GM21447 (cell line): ENCODE data around the gene CSF3R.

ENCODE experiments used
- ATAC-seq: cut with Tn5 transposase; IDR thresholded peaks from one replicate; pipeline ENCODE4 v1.9.1; 2021; ENCODE audit not compliant: unreplicated experiment

The CSF3R gene

GRCh38 chr1:36482724-36483388, at the start of gene CSF3R:
CSF3R (minus strand) TSS chr1:36482913; CDS start chr1:36479496, 3,417 bp downstream.
- ATAC-seq, result no peak

DNA sequence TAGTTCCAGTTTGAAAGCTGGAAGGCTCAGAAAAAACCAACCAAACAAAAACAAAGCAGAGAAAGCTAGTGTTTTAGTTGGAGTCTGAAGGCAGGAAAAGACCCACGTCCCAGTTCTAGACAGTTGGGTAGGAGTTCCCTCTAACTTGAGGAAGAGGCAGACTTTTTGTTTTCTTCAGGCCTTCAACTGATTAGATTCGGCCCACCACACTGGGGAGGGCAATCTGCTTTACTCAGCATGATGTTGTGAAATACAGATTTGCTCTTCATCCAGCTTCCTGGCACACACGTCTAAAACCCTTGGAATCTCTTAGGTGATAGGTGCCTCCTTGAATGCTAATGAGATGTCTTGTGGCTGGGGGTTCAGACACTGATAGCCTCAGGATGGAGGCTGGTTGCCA, 49.1 kb upstream of the CSF3R start:
- ATAC-seq, result no peak

- no peak for ATAC-seq
These were observed 48.1 kb upstream of the CSF3R start for GRCh38 chr1:36530791-36531190.

- ATAC-seq, result no peak
These were observed 47.5 kb upstream of the CSF3R start for GRCh38 chr1:36530261-36530660.

DNA sequence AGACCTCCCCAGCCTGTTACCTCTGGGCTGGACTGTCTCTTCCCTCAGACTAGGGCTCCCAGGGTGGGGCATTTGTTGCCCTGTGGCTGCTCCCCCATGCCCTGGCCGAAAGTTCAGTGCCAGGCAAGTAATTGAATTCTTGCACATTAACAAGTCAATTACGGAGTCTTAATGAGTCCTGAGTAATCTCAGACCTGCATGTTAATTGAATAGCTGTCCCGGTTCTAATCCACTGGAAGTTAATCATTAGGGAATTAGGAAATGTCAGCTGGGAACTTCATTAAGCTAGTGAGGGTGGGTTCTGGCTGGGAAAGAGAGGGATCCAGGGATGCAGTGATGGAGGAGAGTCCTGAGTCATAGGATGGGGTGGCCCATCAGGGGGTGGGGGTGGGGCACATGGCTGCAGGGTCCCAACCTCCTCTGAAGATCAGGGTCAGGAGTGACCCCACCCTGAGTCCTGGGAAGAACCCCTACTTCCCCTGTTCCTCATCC, 47.1 kb upstream of the CSF3R start:
- ATAC-seq, result no peak

- ATAC-seq, result no peak
These were observed 45.9 kb upstream of the CSF3R start for GRCh38 chr1:36528361-36529349.

GRCh38 chr1:36525166-36525565, 42.5 kb upstream of the CSF3R start:
- no peak for ATAC-seq

DNA sequence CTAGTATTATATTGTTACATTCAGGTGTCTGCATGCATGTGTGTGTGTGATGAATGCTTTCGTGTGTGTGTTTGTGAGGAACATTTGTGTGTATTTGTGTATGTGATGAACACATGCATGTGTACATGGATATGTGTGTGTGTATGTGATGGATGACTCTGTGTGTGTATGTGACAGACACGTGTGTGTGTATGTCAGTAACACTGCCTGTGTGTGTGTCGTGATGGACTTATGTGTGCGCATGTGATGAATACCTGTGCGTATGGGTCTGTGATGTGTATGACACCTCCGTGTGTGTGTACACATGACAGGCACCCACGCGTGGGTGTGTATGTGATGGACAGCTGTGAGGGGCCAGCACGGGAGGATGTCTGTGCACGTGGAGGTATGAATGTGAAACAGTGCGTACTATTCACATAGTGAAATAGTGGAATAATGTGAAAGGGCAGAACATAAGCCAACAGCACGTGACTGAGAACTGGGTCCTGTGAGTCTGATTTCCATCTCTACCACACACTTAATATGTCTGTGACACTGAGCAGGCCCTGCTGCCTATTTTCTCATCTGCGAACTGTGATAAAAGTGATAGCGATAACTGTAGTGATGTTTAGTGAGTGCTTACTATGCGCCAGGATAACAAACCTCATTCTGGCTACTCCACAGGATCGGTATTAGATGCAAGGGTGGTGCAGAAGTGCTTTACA, 41.8 kb upstream of the CSF3R start:
- no peak for ATAC-seq

DNA sequence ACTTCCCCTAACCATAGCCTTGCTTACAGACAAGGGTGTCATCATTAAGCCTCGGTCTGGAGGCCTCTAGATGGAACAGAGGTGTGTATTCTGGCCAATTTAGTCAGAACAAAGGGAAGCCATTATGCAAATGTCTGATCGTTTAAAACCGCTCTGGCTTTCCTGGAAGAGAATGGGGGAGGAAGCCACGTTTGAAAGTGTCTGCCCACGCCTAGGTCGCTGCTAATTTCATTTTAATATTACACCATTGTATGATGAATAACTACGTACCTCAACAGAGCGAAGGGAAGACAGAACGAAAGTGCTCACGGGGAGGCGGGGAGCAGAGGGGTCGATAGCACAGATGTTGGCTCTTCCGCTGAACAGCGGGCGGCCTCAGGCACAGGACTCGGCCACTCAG, 41.1 kb upstream of the CSF3R start:
- no peak for ATAC-seq

GRCh38 chr1:36523230-36523495, 40.5 kb upstream of the CSF3R start:
- no peak for ATAC-seq

DNA sequence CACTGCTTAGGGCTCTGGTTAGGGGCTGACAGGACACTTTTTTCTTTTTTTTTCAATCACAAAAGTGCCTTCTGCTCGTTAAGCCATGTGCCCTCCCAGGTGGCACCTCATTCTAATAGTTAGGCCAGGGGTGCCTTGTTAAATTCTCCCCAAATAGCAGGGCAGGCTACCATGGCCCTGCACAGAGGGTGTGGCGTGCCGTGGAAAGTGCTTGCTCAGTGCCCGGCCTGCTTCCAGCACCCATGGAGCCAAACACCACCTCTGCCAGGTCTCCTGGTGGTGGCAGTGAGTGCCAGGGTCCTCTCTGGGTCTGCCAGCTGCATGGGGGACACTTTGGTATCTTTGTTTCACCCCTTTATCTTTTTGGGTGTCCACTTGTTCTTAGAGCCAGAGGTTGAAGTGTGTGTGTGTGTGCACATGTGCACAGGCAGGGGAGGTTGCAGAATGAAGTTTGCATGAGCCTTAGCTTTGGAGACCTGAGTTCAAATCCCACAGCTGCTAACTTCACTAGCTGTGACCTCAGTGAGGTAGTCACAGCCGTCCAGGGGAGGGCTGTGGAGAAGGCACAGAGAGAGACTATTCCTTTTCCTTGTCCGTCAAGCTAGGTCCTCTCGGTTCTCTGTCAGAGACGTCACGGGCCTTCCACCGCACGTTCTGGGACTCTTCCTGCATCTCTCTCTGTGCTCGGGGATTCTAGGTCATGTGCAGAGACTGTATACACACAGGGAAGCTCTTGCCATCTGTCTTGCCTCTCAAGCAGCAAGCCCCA, 39.9 kb upstream of the CSF3R start:
- ATAC-seq, result no peak

- no peak for ATAC-seq
These were observed 39.3 kb upstream of the CSF3R start for GRCh38 chr1:36522021-36522420.

GRCh38 chr1:36520771-36521420, 38.2 kb upstream of the CSF3R start:
- no peak for ATAC-seq

DNA sequence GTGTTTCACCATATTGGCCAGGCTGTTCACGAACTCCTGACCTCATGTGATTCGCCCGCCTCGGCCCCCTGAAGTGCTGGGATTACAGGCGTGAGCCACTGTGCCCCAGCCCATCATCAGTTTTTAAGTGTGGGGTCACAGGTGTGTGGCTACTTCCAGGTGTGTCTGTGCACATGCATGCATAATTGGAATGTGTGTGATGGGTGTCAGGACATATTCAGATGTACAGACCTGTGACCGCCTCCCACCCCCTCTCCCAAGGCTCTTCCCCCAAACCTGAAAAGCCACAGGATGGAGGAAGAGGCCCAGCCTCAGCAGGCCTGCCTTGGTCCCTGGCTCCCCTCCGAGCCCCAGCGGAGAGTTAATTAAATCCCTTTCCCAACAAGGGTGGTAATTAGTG, 37.3 kb upstream of the CSF3R start:
- no peak for ATAC-seq

- ATAC-seq, result no peak
These were observed 34.5 kb upstream of the CSF3R start for GRCh38 chr1:36517011-36517771.

GRCh38 chr1:36516372-36517010, 33.8 kb upstream of the CSF3R start:
- no peak for ATAC-seq

- ATAC-seq, result no peak
These were observed 32.8 kb upstream of the CSF3R start for GRCh38 chr1:36515315-36516138.

- ATAC-seq, result no peak
These were observed 31.8 kb upstream of the CSF3R start for GRCh38 chr1:36514501-36514900.
